Upper lobe of left lung (tissue), 4 donors: ENCODE measurements around the gene ARHGAP24.

Source experiments
- CTCF ChIP-seq, 6 experiments: fragments of 450-650 bp in 4 of 6; fragments of 200-600 bp in 2 of 6; sonication (generic) in 2 of 6; IDR thresholded peaks; one replicate each; pipeline ENCODE4 v1.5.1; 2016 to 2019; ENCODE audit warnings: antibody characterized with exemption in 6 of 6
- EP300 ChIP-seq, 4 donors: sonication (generic); formaldehyde crosslinking; IDR thresholded peaks; one replicate each; pipeline ENCODE4 v1.5.1; 2017; ENCODE audit warnings: antibody characterized with exemption in 4 of 4, control low read depth in 2 of 4
- POLR2AphosphoS5 ChIP-seq, 2 donors: sonication (generic); formaldehyde crosslinking; IDR thresholded peaks; one replicate each; pipeline ENCODE4 v1.5.1; 2017; ENCODE audit warnings: antibody characterized with exemption in 2 of 2

GRCh38 chr4:85659610-85660218, 184.8 kb downstream of the ARHGAP24 start:
- TF ChIP-seq CTCF (IDR thresholded peaks at IDR 0.05), result no peak
- no peak for TF ChIP-seq POLR2AphosphoS5 (IDR thresholded peaks at IDR 0.05)
- no peak for TF ChIP-seq EP300 (IDR thresholded peaks at IDR 0.05)
